ENCODE measurements around the gene MYF5. TPM values are rescaled to one million over a fixed set of nuclear protein-coding genes. Genes with fewer than 3 reads are reported as not detected.

MYF5 gene
- total and polyA plus RNA-seq, 10 of the 15 experiments (the other 5 are each of a cell fraction or from before 2014, with no cell fraction given): not detected

DNA sequence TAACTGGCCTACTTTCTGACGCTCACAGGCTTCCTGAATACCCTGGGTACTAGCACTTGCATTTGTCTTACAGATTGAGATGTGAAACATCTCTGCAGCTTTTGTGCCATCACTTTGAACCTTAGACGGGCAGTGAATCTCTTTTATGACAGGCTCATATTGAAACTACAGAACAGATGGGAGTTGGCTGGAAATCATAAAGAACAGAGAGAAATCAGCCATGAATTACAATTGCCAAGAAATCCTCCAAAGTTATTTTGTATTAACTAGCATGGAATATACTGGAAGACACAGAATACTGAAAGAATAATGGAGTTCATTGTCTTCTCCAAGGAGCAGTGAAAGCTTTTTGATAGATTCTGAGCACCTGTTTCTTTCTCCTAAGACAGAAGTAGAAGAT is 32.7 kb downstream of the MYF5 start:
- no TSS peak for BruUV-seq (replicated peaks)
- CTCF ChIA-PET: no interaction called here
- no peaks in the 10 kb centered on the region for H3K4me1 ChIP-seq (ENCODE audit: control insufficient read depth, insufficient read depth, low read length)
- H3K27ac ChIP-seq (ENCODE audit: control insufficient read depth, insufficient read depth): no peak overlapping the region
- no peak overlapping the region for H3K9ac ChIP-seq (ENCODE audit: control insufficient read depth, insufficient read depth, low read length)
- no peak for TF ChIP-seq EGR1 (IDR thresholded peaks at IDR 0.05; ENCODE audit: borderline replicate concordance in 1 of 2, low read depth in 2 of 2, low read length in 2 of 2)
- TF ChIP-seq ZNF384 (IDR thresholded peaks at IDR 0.05; ENCODE audit: borderline replicate concordance, low read depth, low read length): no peak
- TF ChIP-seq KLF5 (IDR thresholded peaks at IDR 0.05; ENCODE audit: partially characterized antibody): no peak
- no peak for TF ChIP-seq PKNOX1 (IDR thresholded peaks at IDR 0.05)
- no peak for TF ChIP-seq CREB1 (IDR thresholded peaks at IDR 0.05; ENCODE audit: low read depth)
- TF ChIP-seq SUZ12 (IDR thresholded peaks at IDR 0.05; ENCODE audit: unreplicated experiment): no peak
- TF ChIP-seq KDM1A (IDR thresholded peaks at IDR 0.05; ENCODE audit: borderline replicate concordance): no peak
- TF ChIP-seq MYB (IDR thresholded peaks at IDR 0.05; ENCODE audit: borderline replicate concordance, low read depth, low read length): no peak
- TF ChIP-seq PAX5 (IDR thresholded peaks at IDR 0.05; ENCODE audit: borderline replicate concordance, low read depth, low read length): no peak
- TF ChIP-seq, protein P1, sequence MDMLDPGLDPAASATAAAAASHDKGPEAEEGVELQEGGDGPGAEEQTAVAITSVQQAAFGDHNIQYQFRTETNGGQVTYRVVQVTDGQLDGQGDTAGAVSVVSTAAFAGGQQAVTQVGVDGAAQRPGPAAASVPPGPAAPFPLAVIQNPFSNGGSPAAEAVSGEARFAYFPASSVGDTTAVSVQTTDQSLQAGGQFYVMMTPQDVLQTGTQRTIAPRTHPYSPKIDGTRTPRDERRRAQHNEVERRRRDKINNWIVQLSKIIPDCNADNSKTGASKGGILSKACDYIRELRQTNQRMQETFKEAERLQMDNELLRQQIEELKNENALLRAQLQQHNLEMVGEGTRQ (IDR thresholded peaks at IDR 0.05; ENCODE audit: borderline replicate concordance, low read depth, low read length): no peak
- TF ChIP-seq RAD21 (IDR thresholded peaks at IDR 0.05; ENCODE audit: insufficient read depth, low read depth, low read length): no peak
- TF ChIP-seq, protein P2, sequence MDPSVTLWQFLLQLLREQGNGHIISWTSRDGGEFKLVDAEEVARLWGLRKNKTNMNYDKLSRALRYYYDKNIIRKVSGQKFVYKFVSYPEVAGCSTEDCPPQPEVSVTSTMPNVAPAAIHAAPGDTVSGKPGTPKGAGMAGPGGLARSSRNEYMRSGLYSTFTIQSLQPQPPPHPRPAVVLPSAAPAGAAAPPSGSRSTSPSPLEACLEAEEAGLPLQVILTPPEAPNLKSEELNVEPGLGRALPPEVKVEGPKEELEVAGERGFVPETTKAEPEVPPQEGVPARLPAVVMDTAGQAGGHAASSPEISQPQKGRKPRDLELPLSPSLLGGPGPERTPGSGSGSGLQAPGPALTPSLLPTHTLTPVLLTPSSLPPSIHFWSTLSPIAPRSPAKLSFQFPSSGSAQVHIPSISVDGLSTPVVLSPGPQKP (IDR thresholded peaks at IDR 0.05; ENCODE audit: low read depth, low read length): no peak
- TF ChIP-seq STAT1 (conservative IDR thresholded peaks at IDR 0.05): no peak
- TF ChIP-seq, protein P3, sequence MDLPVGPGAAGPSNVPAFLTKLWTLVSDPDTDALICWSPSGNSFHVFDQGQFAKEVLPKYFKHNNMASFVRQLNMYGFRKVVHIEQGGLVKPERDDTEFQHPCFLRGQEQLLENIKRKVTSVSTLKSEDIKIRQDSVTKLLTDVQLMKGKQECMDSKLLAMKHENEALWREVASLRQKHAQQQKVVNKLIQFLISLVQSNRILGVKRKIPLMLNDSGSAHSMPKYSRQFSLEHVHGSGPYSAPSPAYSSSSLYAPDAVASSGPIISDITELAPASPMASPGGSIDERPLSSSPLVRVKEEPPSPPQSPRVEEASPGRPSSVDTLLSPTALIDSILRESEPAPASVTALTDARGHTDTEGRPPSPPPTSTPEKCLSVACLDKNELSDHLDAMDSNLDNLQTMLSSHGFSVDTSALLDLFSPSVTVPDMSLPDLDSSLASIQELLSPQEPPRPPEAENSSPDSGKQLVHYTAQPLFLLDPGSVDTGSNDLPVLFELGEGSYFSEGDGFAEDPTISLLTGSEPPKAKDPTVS (IDR thresholded peaks at IDR 0.05; ENCODE audit: low read depth, low read length): no peak
- no peak for ATAC-seq
- H4K20me1 ChIP-seq (ENCODE audit: control insufficient read depth, insufficient read depth): no peaks in the 10 kb centered on the region
- SMC1A ChIA-PET (ENCODE audit: uncharacterized antibody, unreplicated experiment): no interaction called here
- H3K79me2 ChIP-seq (ENCODE audit: control insufficient read depth, insufficient read depth, low read length): no peaks in the 10 kb centered on the region
- DNase-seq (ENCODE audit: low read depth, low spot score): no peak
- H3K4me2 ChIP-seq (ENCODE audit: control insufficient read depth, insufficient read depth): no peak overlapping the region
- no peaks in the 10 kb centered on the region for H3K9me3 ChIP-seq (replicated peaks; ENCODE audit: control insufficient read depth, insufficient read depth, low read length)
- no peaks in the 10 kb centered on the region for H3K27me3 ChIP-seq (replicated peaks in 1 of 2; ENCODE audit: control insufficient read depth in 2 of 2, insufficient read depth in 2 of 2, low read length in 1 of 2)
- intact Hi-C loops (cut with micrococcal nuclease; ENCODE audit: unreplicated experiment): no loop called here
- H2AFZ ChIP-seq (ENCODE audit: control insufficient read depth, low read depth, low read length): no peak overlapping the region
- H3K4me3 ChIP-seq: no peak overlapping the region
- in situ Hi-C loops (cut with MboI): no loop called here
- RAD21 ChIA-PET (ENCODE audit: unreplicated experiment): no interaction called here
- no peak for FAIRE-seq
- POLR2A ChIA-PET: no interaction called here
- WGBS (ENCODE audit: insufficient coverage, insufficient replicate concordance, low lambda C conversion rate, missing lambda C conversion rate): 30% methylated on average over 2 of the region's 2 CpGs
- H3K36me3 ChIP-seq (ENCODE audit: control insufficient read depth in 2 of 2, insufficient read depth in 2 of 2, low read length in 1 of 2): no peaks in the 10 kb centered on the region

All from GM12878 (cell line).